Neural cell (in vitro differentiated cells): Measurements from ENCODE around the gene AGAP5. TPM values are rescaled to one million over a fixed set of nuclear protein-coding genes. Genes with fewer than 3 reads are reported as not detected.

ENCODE experiments used
- H2AFZ ChIP-seq: fragments of 200-600, 300-800 bp; sonication (generic), shearing (Covaris generic); 2 replicates; pipeline ENCODE4 v1.6.0; 2014; ENCODE audit warnings: low read depth, mild to moderate bottlenecking, antibody characterized with exemption, low read length, moderate library complexity
- H3F3A ChIP-seq: fragments of 200-600 bp; shearing (Covaris generic); 2 replicates; pipeline ENCODE4 v1.6.1; 2016; ENCODE audit warnings: mild to moderate bottlenecking, moderate library complexity, mixed read lengths, antibody characterized with exemption, low read length; ENCODE audit not compliant: insufficient read depth, poor library complexity, severe bottlenecking
- H3K27ac ChIP-seq: fragments of 200-600, 300-800 bp; sonication (generic), shearing (Covaris generic); 2 replicates; pipeline ENCODE4 v1.5.1; 2014; ENCODE audit warnings: mild to moderate bottlenecking, low read length, moderate library complexity
- H3K27me3 ChIP-seq: fragments of 300-800, 200-600 bp; sonication (generic), shearing (Covaris generic); 2 replicates; pipeline ENCODE4 v1.6.0; 2014; ENCODE audit warnings: mild to moderate bottlenecking, low read depth, low read length, moderate library complexity; ENCODE audit not compliant: insufficient read depth
- H3K36me3 ChIP-seq: fragments of 300-800, 200-600 bp; sonication (generic), shearing (Covaris generic); 2 replicates; pipeline ENCODE4 v1.5.1; 2014; ENCODE audit warnings: mild to moderate bottlenecking, antibody characterized with exemption, low read length, moderate library complexity; ENCODE audit not compliant: insufficient read depth
- H3K4me2 ChIP-seq: fragments of 300-800, 200-600 bp; sonication (generic), shearing (Covaris generic); 2 replicates; pipeline ENCODE4 v1.6.0; 2014; ENCODE audit warnings: mild to moderate bottlenecking, low read length
- H3K4me3 ChIP-seq: fragments of 300-800, 200-600 bp; sonication (generic), shearing (Covaris generic); 2 replicates; pipeline ENCODE4 v1.5.1; 2014; ENCODE audit warnings: mild to moderate bottlenecking, low read length, moderate library complexity
- H3K79me2 ChIP-seq: fragments of 200-600 bp; shearing (Covaris generic); replicated peaks from 2 replicates; pipeline ENCODE4 v1.6.0; 2014; ENCODE audit warnings: mild to moderate bottlenecking, low read length, moderate library complexity; ENCODE audit not compliant: insufficient read depth
- H3K9ac ChIP-seq: fragments of 300-800, 200-600 bp; sonication (generic), shearing (Covaris generic); 2 replicates; pipeline ENCODE4 v1.6.1; 2016; ENCODE audit warnings: mild to moderate bottlenecking, low read length, mixed read lengths
- H3K9me2 ChIP-seq: fragments of 200-600 bp; shearing (Covaris generic); 2 replicates; pipeline ENCODE4 v1.6.1; 2016; ENCODE audit warnings: mild to moderate bottlenecking, low read length, mixed read lengths; ENCODE audit not compliant: insufficient read depth
- H3K9me3 ChIP-seq: fragments of 200-600, 300-800 bp; sonication (generic), shearing (Covaris generic); 2 replicates; pipeline ENCODE4 v1.6.1; 2016; ENCODE audit warnings: mild to moderate bottlenecking, mixed run types, low read length, moderate library complexity, mixed read lengths
- H4K20me1 ChIP-seq: fragments of 200-600 bp; shearing (Covaris generic); 2 replicates; pipeline ENCODE4 v1.6.1; 2016; ENCODE audit warnings: mild to moderate bottlenecking, mixed run types; ENCODE audit not compliant: insufficient read depth
- EP300 ChIP-seq: fragments of 450-650 bp; conservative IDR thresholded peaks from 2 replicates; pipeline ENCODE4 v1.6.1; 2014; ENCODE audit warnings: antibody characterized with exemption, mild to moderate bottlenecking, moderate library complexity; ENCODE audit not compliant: poor library complexity, severe bottlenecking
- EZH2 ChIP-seq: fragments of 200-600, 300-800 bp; shearing (Covaris generic), sonication (generic); IDR thresholded peaks from 2 replicates; pipeline ENCODE4 v1.6.1; 2014; ENCODE audit warnings: antibody characterized with exemption, low read length, borderline replicate concordance, mild to moderate bottlenecking; ENCODE audit not compliant: insufficient read depth, poor library complexity, severe bottlenecking
- MXI1 ChIP-seq: fragments of 450-650 bp; conservative IDR thresholded peaks from 2 replicates; pipeline ENCODE4 v1.6.1; 2014; ENCODE audit warnings: antibody characterized with exemption, mild to moderate bottlenecking; ENCODE audit not compliant: poor library complexity, severe bottlenecking
- POLR2AphosphoS5 ChIP-seq: IDR thresholded peaks from 2 replicates; pipeline ENCODE4 v1.6.1; 2012
- RAD21 ChIP-seq: fragments of 450-650 bp; conservative IDR thresholded peaks from 2 replicates; pipeline ENCODE4 v1.6.1; 2014; ENCODE audit warnings: antibody characterized with exemption, mild to moderate bottlenecking, moderate library complexity
- REST ChIP-seq: IDR thresholded peaks from 2 replicates; pipeline ENCODE4 v1.6.1; 2012; ENCODE audit warnings: borderline replicate concordance
- SMC3 ChIP-seq: fragments of 450-650 bp; conservative IDR thresholded peaks from 2 replicates; pipeline ENCODE4 v1.6.1; 2014; ENCODE audit warnings: antibody characterized with exemption, mild to moderate bottlenecking, moderate library complexity; ENCODE audit not compliant: poor library complexity
- TAF1 ChIP-seq: IDR thresholded peaks from 2 replicates; pipeline ENCODE4 v1.6.1; 2012; ENCODE audit warnings: low read depth
- polyA plus RNA-seq: library from polyadenylated mRNA; depleted of rRNA; stranded (reverse); fragments of >200 nt; gene quantifications from 2 replicates; pipeline ENCODE4 v1.2.3, GENCODE V29; 2014
- TF ChIP-seq, protein P1 (sequence below): fragments of 450-650 bp; IDR thresholded peaks from 2 replicates; pipeline ENCODE4 v1.5.1; 2014; ENCODE audit warnings: antibody characterized with exemption, mild to moderate bottlenecking, moderate library complexity; ENCODE audit not compliant: poor library complexity, severe bottlenecking

Gene AGAP5
- polyA plus RNA-seq, 1 donor from 2014 or later, result 6.5 TPM

GRCh38 chr10:73649876-73650536 is 47.9 kb downstream of the AGAP5 start:
- Histone ChIP-seq H3K4me3 (no peak overlapping the region), H3K27me3 (no peaks in the 10 kb centered on the region), H2AFZ (no peak overlapping the region), H4K20me1 (no peaks in the 10 kb centered on the region), H3K36me3 (no peaks in the 10 kb centered on the region), H3K9me2 (no peaks in the 10 kb centered on the region), H3K79me2 (no peaks in the 10 kb centered on the region), H3K4me2 (no peak overlapping the region), H3K9me3 (no peaks in the 10 kb centered on the region), H3K9ac (no peak overlapping the region), H3K27ac (no peak overlapping the region), H3F3A (no peaks in the 10 kb centered on the region)
- no peak for TF ChIP-seq REST
- TF ChIP-seq EZH2, result no peak
- TF ChIP-seq RAD21, result no peak
- TF ChIP-seq TAF1, result no peak
- TF ChIP-seq MXI1, result no peak
- TF ChIP-seq POLR2AphosphoS5, result no peak
- no peak for TF ChIP-seq EP300
- TF ChIP-seq, protein P1, sequence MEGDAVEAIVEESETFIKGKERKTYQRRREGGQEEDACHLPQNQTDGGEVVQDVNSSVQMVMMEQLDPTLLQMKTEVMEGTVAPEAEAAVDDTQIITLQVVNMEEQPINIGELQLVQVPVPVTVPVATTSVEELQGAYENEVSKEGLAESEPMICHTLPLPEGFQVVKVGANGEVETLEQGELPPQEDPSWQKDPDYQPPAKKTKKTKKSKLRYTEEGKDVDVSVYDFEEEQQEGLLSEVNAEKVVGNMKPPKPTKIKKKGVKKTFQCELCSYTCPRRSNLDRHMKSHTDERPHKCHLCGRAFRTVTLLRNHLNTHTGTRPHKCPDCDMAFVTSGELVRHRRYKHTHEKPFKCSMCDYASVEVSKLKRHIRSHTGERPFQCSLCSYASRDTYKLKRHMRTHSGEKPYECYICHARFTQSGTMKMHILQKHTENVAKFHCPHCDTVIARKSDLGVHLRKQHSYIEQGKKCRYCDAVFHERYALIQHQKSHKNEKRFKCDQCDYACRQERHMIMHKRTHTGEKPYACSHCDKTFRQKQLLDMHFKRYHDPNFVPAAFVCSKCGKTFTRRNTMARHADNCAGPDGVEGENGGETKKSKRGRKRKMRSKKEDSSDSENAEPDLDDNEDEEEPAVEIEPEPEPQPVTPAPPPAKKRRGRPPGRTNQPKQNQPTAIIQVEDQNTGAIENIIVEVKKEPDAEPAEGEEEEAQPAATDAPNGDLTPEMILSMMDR, result no peak
- TF ChIP-seq SMC3, result no peak

DNA sequence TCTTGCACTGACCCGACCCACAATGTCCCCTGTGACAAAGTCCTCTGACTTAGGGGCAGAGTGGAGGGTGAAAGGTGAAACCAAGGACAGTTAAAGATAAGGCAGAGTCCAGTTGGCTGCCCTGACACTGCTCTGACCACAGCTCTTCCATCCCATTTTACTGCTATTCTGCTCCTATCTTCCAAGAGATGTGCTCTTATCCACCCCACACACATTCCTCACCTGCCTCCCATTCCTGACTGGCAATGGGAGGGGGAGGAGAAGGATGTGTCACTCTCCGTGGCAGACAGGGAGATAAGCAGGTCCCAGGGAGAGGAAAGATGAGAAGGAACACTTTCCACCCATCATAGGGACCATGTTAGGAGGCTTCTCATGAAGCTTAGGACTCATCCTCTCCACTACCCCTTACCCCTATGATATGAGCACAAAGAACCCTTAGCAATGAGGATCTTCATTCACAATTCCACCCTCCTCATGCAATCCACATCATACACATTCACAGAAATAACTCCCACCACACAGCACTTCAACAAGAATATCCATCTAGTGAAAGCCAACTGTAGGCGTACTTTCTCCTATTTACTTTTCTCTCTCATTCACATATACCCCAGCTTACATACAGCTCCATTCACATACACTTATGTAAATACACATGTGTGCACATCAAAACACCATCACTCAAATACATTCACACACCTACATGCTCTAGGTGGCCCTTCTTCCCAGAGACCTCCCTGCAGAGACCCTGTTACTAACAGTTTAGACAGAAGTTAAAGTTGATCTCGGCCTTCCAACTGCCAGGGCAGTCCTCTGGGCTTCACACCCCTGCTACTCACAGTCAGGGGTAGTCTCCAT is 48.7 kb downstream of the AGAP5 start:
- H3K79me2 ChIP-seq, result no peaks in the 10 kb centered on the region
- no peaks in the 10 kb centered on the region for H4K20me1 ChIP-seq
- no peaks in the 10 kb centered on the region for H3K36me3 ChIP-seq
- H3F3A ChIP-seq, result no peaks in the 10 kb centered on the region
- no peak overlapping the region for H3K4me2 ChIP-seq
- H2AFZ ChIP-seq, result no peak overlapping the region
- no peak overlapping the region for H3K9ac ChIP-seq
- H3K27ac ChIP-seq, result no peak overlapping the region
- H3K27me3 ChIP-seq, result no peaks in the 10 kb centered on the region
- TF ChIP-seq POLR2AphosphoS5 (no peak), MXI1 (no peak), REST (no peak), RAD21 (no peak), EP300 (no peak)
- TF ChIP-seq, protein P1, result no peak
- H3K9me3 ChIP-seq, result no peaks in the 10 kb centered on the region
- H3K4me3 ChIP-seq, result no peak overlapping the region
- H3K9me2 ChIP-seq, result no peaks in the 10 kb centered on the region
